Pulmonary artery endothelial cell (primary cell): ENCODE measurements around the gene SMLR1. TPM values are rescaled to one million over a fixed set of nuclear protein-coding genes. Genes with fewer than 3 reads are reported as not detected.

Source experiments
- DNase-seq: peaks from one replicate; pipeline ENCODE4 v3.0.0-alpha.2; 2011; ENCODE audit warnings: low read depth, low spot score
- total RNA-seq: library from RNA; depleted of rRNA; stranded (reverse); fragments of >200 nt; gene quantifications from 2 replicates; pipeline ENCODE4 v1.2.3, GENCODE V29; 2014

SMLR1 gene
- total RNA-seq, 1 donor from 2014 or later = not detected

GRCh38 chr6:130824978-130825694 is 2.1 kb upstream of the SMLR1 start:
- no peak for DNase-seq

- DNase-seq = no peak
Measured at GRCh38 chr6:130825772-130826441, 1.3 kb upstream of the SMLR1 start.

GRCh38 chr6:130826442-130827246 is 562 bp upstream of the SMLR1 start:
- DNase-seq = no peak

- DNase-seq = no peak
Measured at GRCh38 chr6:130829333-130829910, 2.2 kb downstream of the SMLR1 start.

- DNase-seq = no peak
Measured at GRCh38 chr6:130831607-130832006, 4.4 kb downstream of the SMLR1 start.

GRCh38 chr6:130833569-130833968 is 6.4 kb downstream of the SMLR1 start:
- DNase-seq = no peak

GRCh38 chr6:130834482-130835251 is 7.5 kb downstream of the SMLR1 start:
- no peak for DNase-seq

- no peak for DNase-seq
Measured at GRCh38 chr6:130836055-130836640, 8.9 kb downstream of the SMLR1 start.

GRCh38 chr6:130837067-130837466 is 9.9 kb downstream of the SMLR1 start:
- no peak for DNase-seq

- DNase-seq = no peak
Measured at GRCh38 chr6:130838250-130838860, 11.1 kb downstream of the SMLR1 start.

GRCh38 chr6:130838951-130839350 is 11.7 kb downstream of the SMLR1 start:
- DNase-seq = no peak

- DNase-seq = no peak
Measured at GRCh38 chr6:130839379-130839778, 12.2 kb downstream of the SMLR1 start.

- DNase-seq = no peak
Measured at GRCh38 chr6:130840050-130840449, 12.8 kb downstream of the SMLR1 start.

- no peak for DNase-seq
Measured at GRCh38 chr6:130841128-130841728, 14.0 kb downstream of the SMLR1 start.

- DNase-seq = peak; percentile 15
Measured at GRCh38 chr6:130843575-130844320, 16.5 kb downstream of the SMLR1 start.

- DNase-seq = no peak
Measured at GRCh38 chr6:130846501-130846900, 19.3 kb downstream of the SMLR1 start.

GRCh38 chr6:130847001-130847910 is 20.1 kb downstream of the SMLR1 start:
- no peak for DNase-seq

GRCh38 chr6:130848945-130849344 is 21.7 kb downstream of the SMLR1 start:
- no peak for DNase-seq
